Mesodermal cell (in vitro differentiated cells): ENCODE measurements around the gene OR1F1.
"Not testable (repeated sequence)": the region's sequence is repeated elsewhere in the genome, so short reads cannot be mapped to it uniquely, and the experiment has no call there.

Source experiments
- H3K27ac ChIP-seq: 2 replicates; pipeline ENCODE4 v1.7.0; 2013; ENCODE audit warnings: mild to moderate bottlenecking, low read depth, low read length, moderate library complexity; ENCODE audit not compliant: severe bottlenecking
- H3K36me3 ChIP-seq: 2 replicates; pipeline ENCODE4 v1.7.1; 2013; ENCODE audit warnings: mild to moderate bottlenecking, low read length, moderate library complexity; ENCODE audit not compliant: control insufficient read depth, insufficient read depth
- H3K4me1 ChIP-seq: one replicate; pipeline ENCODE4 v1.7.1; 2013; ENCODE audit warnings: mild to moderate bottlenecking, low read length; ENCODE audit not compliant: insufficient read depth, control insufficient read depth, poor library complexity, severe bottlenecking
- H3K4me3 ChIP-seq: 2 replicates; pipeline ENCODE4 v1.7.0; 2013; ENCODE audit warnings: low read length, control low read depth, mild to moderate bottlenecking; ENCODE audit not compliant: insufficient read depth, poor library complexity, severe bottlenecking; ENCODE audit errors: extremely low read depth
- H3K9me3 ChIP-seq: 2 replicates; pipeline ENCODE4 v1.7.1; 2013; ENCODE audit warnings: mild to moderate bottlenecking, low read length, moderate library complexity; ENCODE audit not compliant: control insufficient read depth
- WGBS, 2 experiments: methylation state at CpG; one replicate each; pipeline ENCODE4 v1.1.5; 2013; ENCODE audit warnings: missing lambda C conversion rate in 2 of 2; ENCODE audit not compliant: insufficient coverage in 2 of 2; 5-methylcytosine and 5-hydroxymethylcytosine counted together

The OR1F1 gene

DNA sequence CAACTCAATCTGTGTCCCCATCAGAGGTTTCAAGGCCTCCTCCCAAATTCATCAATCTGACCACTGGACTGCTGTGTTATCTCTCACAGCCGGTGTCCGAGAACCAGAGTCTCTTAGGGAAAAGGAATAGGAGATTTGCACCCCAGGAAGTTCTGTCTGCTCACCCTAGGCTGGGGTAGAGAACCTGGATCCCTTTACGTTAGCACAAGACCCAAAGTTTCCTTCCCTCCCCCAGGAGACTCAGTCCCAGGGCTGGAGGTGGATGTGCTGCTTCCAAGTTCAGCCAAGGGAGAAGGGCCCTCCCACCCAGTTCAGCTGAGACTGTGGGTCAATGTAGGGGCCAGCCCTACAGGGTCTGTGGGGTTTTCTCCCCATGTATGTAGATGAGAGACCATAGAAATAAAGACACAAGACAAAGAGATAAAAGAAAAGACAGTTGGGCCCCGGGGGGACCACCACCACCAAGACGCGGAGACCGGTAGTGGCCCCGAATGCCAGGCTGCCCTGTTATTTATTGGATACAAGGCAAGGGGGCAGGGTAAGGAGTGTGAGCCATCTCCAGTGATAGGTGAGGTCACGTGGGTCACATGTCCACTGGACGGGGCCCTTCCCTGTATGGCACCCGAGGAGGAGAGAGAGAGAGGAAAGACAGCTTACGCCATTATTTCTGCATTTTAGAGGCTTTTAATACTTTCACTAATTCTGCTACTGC, 22.7 kb upstream of the OR1F1 start:
- no peak overlapping the region for H3K4me3 ChIP-seq
- H3K36me3 ChIP-seq = no peaks in the 10 kb centered on the region
- no peaks in the 10 kb centered on the region for H3K9me3 ChIP-seq
- H3K4me1 ChIP-seq = no peaks in the 10 kb centered on the region
- H3K27ac ChIP-seq = no peak overlapping the region
- WGBS, 2 experiments = 94 to 95% methylated on average over 7 to 12 of the region's 12 CpGs

DNA sequence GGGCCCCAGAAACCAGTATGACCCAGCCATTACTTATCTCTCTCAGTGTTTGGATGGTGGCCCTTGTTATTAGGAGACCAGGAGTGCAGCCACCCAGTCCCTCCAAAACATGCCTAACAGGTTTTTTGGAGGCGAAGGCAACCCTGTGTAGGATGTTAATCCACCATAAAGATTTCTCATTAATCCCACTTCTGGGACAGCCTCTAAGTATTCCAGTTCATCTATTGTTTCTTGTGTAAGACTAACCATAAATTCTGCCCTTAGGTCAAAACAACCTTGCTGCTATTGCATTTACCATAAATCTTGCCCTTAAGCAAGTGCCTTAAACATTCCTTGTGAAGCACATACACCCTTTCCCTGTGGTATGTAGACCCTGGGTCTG, 21.5 kb upstream of the OR1F1 start:
- peaks cover 6% of the 10 kb centered on the region for H3K4me1 ChIP-seq
- 50% methylated on average over 1 of the region's 1 CpG; no CpG with 5 or more reads in 1 of the 2 experiments for WGBS, 2 experiments
- no peak overlapping the region for H3K4me3 ChIP-seq
- H3K9me3 ChIP-seq = no peaks in the 10 kb centered on the region
- no peak overlapping the region for H3K27ac ChIP-seq
- H3K36me3 ChIP-seq = no peaks in the 10 kb centered on the region

DNA sequence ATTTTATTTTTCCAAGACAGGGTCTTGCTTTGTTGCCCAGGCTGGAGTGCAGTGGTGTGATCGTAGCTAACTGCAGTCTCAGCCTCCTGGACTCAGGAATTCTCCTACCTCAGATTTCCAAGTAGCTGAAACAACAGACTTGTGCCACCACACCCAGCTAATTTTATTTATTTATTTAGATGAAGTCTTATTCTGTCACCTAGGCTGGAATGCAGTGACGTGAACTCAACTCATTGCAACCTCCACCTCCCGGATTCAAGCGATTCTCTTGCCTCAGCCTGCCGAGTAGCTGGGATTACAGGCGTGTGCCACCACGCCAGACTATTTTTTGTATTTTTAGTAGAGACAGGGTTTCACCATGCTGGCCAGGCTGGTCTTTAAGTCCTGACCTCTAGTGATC, 19.3 kb upstream of the OR1F1 start:
- 87 to 94% methylated on average over 5 to 6 of the region's 7 CpGs for WGBS, 2 experiments
- not testable (repeated sequence) for H3K36me3 ChIP-seq, H3K4me1 ChIP-seq, H3K4me3 ChIP-seq, H3K27ac ChIP-seq, H3K9me3 ChIP-seq

DNA sequence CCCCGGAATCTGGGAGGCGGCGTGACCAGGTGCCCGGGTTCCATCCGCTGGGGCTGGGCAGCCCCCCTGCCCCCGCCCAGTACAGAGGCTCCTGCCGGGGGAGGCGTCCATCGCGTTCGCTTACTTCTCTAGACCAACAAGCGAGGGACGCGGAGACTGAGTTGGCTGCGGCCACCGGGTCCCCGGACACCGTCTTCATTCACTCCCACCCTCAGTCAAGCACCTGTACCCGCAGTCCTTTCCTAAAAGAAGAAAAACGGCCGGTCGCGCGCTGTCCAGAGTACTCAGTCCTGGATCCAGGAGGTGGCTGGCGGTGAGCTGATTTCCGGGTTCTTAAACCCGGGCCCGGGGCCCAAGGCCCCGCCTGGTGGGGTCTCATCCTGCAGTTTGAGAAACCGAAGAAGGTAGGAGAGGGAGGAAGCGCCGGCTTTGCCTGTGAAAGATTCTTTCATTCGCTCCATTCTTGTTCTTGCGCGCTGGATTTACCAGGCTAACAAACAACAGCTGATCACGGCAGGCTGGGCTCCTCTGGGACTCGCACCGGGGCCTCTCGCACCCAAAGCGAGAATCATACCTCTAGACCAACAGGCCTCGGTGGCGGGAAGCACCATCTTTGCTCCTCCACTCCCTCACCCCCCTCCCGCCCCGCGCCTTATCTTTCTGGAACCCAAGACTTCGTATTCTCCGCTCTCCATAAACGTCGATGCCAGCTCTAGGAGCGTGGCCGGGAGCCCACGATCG, 17.4 kb upstream of the OR1F1 start:
- no peak overlapping the region for H3K27ac ChIP-seq
- 19 to 28% methylated on average over 43 to 50 of the region's 53 CpGs for whole genome bisulfite sequencing, 2 experiments
- peaks cover 11% of the 10 kb centered on the region for H3K4me1 ChIP-seq
- H3K4me3 ChIP-seq = no peak overlapping the region
- H3K9me3 ChIP-seq = no peaks in the 10 kb centered on the region
- no peaks in the 10 kb centered on the region for H3K36me3 ChIP-seq

DNA sequence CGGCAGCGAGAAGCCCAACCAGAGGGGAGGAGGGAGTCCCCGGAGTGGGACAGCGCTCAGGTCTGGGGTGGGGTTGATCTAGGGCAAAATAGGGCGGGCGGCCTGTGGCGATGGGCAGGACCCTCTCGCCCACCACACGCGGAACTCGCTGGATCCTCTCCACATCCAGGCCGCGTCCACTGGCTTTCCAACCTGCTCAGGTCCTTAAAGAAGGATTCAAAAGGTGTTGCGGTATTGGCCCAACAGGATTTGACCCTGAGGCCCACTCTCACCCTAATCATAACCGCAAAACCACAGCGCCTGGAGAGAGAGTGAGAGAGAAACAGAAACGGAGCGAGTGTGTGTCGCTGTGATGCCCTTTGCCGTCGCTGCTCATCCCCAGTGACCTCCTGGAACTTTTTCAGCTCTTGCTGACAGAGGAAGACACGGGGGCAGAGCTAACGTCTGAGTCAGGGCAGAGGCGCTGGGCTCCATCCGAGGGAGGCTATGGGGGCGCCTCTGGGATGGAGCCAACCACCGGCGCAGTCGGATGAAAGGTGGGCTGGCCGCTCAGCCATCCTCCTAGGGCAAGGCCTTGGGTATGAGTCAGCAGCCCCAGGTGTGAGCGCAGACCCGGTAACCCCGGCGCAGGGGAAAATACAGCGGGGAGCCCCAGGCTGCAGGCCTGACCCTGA, 16.7 kb upstream of the OR1F1 start:
- Histone ChIP-seq H3K27ac (no peak overlapping the region), H3K36me3 (no peaks in the 10 kb centered on the region), H3K4me3 (no peak overlapping the region), H3K9me3 (no peaks in the 10 kb centered on the region), H3K4me1 (peaks cover 11% of the 10 kb centered on the region)
- WGBS, 2 experiments = 18 to 23% methylated on average over 29 to 32 of the region's 35 CpGs

DNA sequence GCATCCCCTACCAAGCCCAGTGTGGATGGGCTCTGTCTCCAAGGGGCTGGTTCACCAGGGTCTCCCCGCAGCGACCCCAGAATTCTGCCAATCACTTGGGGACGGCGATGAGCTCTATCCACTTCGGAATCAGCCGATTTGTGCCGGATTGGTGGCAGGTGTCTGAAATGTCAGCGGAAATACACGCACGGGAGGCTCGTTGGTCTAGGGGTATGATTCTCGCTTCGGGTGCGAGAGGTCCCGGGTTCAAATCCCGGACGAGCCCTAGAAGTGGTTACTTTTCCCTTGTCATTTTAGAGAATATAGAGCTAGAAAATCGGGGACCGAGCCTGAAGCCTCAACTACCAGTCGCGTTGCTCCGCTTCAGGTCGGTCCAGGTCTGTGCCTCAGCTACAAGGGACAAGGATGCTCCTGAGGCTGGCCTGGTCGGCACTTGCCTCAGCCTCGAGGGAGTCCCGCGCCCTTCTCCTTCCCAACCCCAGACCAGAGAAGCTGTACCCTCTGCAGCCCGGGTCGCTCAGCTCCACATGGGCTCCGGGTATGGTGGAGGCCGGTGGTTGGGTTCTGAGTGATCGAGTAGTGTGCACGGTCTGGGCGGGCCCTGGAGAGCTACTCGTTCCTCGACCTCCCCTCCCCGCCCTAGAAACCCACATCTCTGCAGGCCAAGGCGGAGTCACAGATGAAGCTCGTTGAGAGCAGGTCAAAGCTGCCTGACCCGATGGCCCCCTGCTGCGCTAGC, 16.0 kb upstream of the OR1F1 start:
- peak overlapping the region; percentile 1 for H3K4me3 ChIP-seq
- H3K4me1 ChIP-seq = peaks cover 11% of the 10 kb centered on the region
- H3K9me3 ChIP-seq = no peaks in the 10 kb centered on the region
- H3K27ac ChIP-seq = no peak overlapping the region
- H3K36me3 ChIP-seq = no peaks in the 10 kb centered on the region
- WGBS, 2 experiments = 2 to 6% methylated on average over 25 to 29 of the region's 41 CpGs

DNA sequence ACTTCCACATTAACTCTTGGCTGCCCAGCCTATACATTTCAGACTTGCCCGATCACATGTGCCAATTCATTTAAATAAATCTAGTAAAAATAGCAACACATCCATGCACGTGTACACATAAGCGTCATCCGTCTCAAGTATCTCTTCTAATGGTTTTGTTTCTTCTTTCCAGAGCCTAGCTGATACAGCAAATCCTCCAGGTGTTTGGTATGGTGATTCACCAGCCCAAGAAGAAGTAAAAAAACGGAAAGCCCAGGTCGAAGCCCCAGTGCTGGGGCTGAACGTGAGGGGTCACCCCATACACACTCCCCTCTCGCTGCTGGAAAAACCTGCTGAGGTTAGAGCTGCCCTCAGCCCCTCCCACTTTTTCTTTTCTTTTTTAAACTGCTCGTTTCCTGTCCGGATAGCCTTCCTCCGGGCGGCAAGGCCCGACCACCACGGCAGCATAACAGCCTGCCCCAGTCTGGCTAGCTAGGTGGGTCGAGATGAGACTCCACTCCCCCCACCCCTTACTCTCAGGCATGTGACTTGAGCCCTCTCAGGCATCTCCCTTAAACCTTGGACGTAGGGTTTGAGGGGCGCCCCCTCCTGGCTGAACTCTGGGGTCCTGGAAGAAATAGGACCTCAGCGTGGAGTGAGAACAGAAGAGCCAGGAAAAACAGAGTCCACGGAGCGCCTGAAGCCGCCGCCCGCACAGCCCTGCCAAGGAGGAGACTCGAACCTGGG, 13.9 kb upstream of the OR1F1 start:
- Histone ChIP-seq H3K27ac (no peak overlapping the region), H3K9me3 (no peaks in the 10 kb centered on the region), H3K36me3 (no peaks in the 10 kb centered on the region), H3K4me3 (peak overlapping the region; percentile 18), H3K4me1 (peaks cover 11% of the 10 kb centered on the region)
- WGBS, 2 experiments = 14 to 16% methylated on average over 19 to 20 of the region's 24 CpGs

DNA sequence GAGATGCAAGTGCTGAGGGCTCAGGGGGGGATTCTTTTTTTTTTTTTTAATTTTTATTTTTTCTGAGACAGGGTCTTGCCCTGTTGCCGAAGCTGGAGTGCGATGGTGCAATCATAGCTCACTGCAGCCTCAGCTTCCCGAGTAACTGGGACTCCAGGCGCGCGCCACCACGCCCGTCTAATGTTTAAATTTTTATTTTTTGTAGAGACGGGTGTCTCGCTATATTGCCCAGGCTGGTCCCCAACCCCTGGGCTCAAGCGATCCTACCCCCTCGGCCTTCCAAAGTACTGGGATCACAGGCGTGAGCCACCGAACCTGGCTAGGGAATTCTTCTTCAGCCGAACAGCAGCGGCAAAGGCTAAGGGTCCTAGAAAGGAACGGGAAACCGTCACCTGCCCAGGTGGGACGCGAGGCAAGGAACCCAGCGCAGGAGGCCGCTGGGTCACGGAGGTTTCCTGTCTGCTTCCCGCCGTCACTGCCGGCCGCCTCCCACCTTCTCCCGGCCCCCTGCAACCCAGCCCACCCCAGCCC, 13.3 kb upstream of the OR1F1 start:
- H3K27ac ChIP-seq = no peak overlapping the region
- H3K4me3 ChIP-seq = peak overlapping the region; percentile 30
- WGBS, 2 experiments = 27 to 32% methylated on average over 22 to 28 of the region's 28 CpGs
- no peaks in the 10 kb centered on the region for H3K36me3 ChIP-seq
- no peaks in the 10 kb centered on the region for H3K9me3 ChIP-seq
- H3K4me1 ChIP-seq = peaks cover 11% of the 10 kb centered on the region

DNA sequence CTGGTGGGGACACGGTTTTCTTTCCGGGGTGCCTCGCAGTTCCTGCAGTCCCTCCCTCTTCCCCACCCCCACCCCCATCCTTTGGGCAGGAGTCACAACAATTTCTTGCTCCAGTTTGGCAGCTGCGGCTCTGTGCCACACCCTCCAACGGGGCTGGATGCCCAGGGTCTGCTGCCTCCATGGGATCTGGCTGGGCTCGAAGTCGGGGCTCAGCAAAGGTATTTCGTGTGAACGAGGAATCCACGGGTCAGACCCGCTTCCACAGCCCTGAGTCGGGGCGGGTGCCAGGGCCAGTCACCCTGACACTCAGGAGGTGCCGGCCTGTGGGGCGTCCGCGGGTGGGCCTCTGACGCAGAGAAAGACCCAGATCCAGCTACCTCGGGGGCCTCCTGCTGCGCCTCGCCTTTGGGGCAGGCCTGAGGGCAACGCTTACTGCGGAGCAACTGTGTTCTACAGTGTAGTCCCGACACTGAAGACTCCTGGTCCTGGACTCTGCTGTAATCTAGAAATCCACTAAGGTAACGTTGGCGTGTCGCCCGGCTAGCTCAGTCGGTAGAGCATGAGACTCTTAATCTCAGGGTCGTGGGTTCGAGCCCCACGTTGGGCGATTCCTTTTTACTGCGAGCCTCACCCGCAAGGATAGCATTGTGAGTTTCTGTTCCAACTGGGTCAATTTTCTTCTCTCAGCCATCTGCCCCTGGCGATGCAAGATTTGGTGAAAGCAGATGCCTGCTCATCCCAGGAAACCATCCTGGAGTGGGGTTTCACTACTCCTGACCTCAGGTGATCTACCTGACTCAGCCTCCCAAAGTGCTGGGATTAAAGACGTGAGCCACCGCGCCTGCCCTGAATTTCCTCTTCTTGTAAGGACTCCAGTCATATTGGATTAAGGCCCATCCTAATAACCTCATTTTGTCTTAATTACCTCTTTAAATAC, 12.6 kb upstream of the OR1F1 start:
- no peaks in the 10 kb centered on the region for H3K36me3 ChIP-seq
- no peaks in the 10 kb centered on the region for H3K9me3 ChIP-seq
- no peak overlapping the region for H3K27ac ChIP-seq
- peak overlapping the region; percentile 30 for H3K4me3 ChIP-seq
- peaks cover 11% of the 10 kb centered on the region for H3K4me1 ChIP-seq
- WGBS, 2 experiments = 3 to 10% methylated on average over 33 to 39 of the region's 39 CpGs
